KMS-11 (cell line): ENCODE data around the gene CDH4.

Experiments
- H2AFZ ChIP-seq: fragments of 200-600 bp; sonication (generic); 2 replicates; pipeline ENCODE4 v1.6.1; 2016; ENCODE audit warnings: antibody characterized with exemption, mixed run types, low read depth
- H3K27ac ChIP-seq: fragments of 200-600 bp; sonication (generic); 2 replicates; pipeline ENCODE4 v1.6.1; 2016; ENCODE audit warnings: mild to moderate bottlenecking, mixed run types
- H3K27me3 ChIP-seq: fragments of 200-600 bp; sonication (generic); 2 replicates; pipeline ENCODE4 v1.6.1; 2017; ENCODE audit warnings: mild to moderate bottlenecking, low read depth, mixed run types, moderate library complexity; ENCODE audit not compliant: insufficient read depth
- H3K36me3 ChIP-seq: fragments of 200-600 bp; sonication (generic); 2 replicates; pipeline ENCODE4 v1.6.1; 2017; ENCODE audit warnings: mild to moderate bottlenecking, mixed run types; ENCODE audit not compliant: insufficient read depth
- H3K4me1 ChIP-seq: fragments of 200-600 bp; sonication (generic); 2 replicates; pipeline ENCODE4 v1.6.1; 2016; ENCODE audit warnings: mild to moderate bottlenecking, low read depth, mixed run types; ENCODE audit not compliant: poor library complexity, severe bottlenecking
- H3K4me2 ChIP-seq: fragments of 200-600 bp; sonication (generic); 2 replicates; pipeline ENCODE4 v1.7.0; 2016; ENCODE audit warnings: mild to moderate bottlenecking, mixed run types
- H3K4me3 ChIP-seq: fragments of 200-600 bp; sonication (generic); IDR thresholded peaks from 2 replicates; pipeline ENCODE4 v1.6.1; 2017; ENCODE audit warnings: low read depth, low read length, mixed read lengths; ENCODE audit not compliant: insufficient read depth
- H3K79me2 ChIP-seq: fragments of 200-600 bp; sonication (generic); 2 replicates; pipeline ENCODE4 v1.6.1; 2016; ENCODE audit warnings: low read depth, mixed run types; ENCODE audit not compliant: insufficient read depth
- H3K9ac ChIP-seq: fragments of 200-600 bp; sonication (generic); 2 replicates; pipeline ENCODE4 v1.6.1; 2016; ENCODE audit warnings: mild to moderate bottlenecking, mixed run types
- H4K20me1 ChIP-seq: fragments of 200-600 bp; sonication (generic); 2 replicates; pipeline ENCODE4 v1.6.1; 2016; ENCODE audit warnings: mild to moderate bottlenecking, mixed run types; ENCODE audit not compliant: insufficient read depth
- TF ChIP-seq, protein P1 (sequence below): fragments of 200-600 bp; sonication (generic); conservative IDR thresholded peaks from 2 replicates; pipeline ENCODE4 v1.6.1; 2017; ENCODE audit warnings: low read depth, mild to moderate bottlenecking, antibody characterized with exemption, low read length, moderate library complexity, mixed read lengths

The CDH4 gene

DNA sequence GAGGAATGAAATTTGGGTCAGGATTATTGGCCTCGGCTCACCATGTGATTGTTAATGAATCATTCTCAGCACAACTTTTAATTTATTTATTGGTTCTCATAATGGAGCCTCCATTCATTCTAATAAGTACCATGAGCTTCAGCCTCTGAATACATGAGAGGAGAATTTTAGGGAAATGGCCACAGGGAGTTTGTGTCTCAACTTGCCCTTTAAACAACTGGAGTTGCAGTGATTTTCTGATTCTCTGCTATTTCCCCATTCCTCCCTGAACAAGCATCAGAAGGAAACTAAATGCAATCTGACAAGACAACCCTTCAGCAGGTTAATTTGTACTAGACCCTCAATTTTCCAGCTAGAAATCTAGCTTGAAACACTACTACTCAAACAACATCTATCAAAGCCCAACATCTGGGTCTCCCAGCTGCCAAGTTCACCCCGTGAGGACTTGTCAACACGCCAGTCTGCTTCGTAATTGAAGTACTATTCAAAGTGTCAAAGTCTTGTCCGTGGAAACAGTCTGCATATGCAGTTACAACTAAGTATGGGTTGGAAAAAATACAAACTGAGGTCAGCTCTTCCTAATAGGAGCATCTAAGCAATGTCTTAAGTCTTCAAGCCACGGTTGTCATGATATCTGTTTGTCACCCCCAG is 235.4 kb downstream of the CDH4 start:
- TF ChIP-seq, protein P1, sequence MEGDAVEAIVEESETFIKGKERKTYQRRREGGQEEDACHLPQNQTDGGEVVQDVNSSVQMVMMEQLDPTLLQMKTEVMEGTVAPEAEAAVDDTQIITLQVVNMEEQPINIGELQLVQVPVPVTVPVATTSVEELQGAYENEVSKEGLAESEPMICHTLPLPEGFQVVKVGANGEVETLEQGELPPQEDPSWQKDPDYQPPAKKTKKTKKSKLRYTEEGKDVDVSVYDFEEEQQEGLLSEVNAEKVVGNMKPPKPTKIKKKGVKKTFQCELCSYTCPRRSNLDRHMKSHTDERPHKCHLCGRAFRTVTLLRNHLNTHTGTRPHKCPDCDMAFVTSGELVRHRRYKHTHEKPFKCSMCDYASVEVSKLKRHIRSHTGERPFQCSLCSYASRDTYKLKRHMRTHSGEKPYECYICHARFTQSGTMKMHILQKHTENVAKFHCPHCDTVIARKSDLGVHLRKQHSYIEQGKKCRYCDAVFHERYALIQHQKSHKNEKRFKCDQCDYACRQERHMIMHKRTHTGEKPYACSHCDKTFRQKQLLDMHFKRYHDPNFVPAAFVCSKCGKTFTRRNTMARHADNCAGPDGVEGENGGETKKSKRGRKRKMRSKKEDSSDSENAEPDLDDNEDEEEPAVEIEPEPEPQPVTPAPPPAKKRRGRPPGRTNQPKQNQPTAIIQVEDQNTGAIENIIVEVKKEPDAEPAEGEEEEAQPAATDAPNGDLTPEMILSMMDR = no peak
- H3K79me2 ChIP-seq = no peaks in the 10 kb centered on the region
- no peak overlapping the region for H3K4me3 ChIP-seq
- H4K20me1 ChIP-seq = no peaks in the 10 kb centered on the region
- no peaks in the 10 kb centered on the region for H3K4me1 ChIP-seq
- no peaks in the 10 kb centered on the region; the same call in 1 of the 2 replicates for H3K27me3 ChIP-seq
- H2AFZ ChIP-seq = no peak overlapping the region
- H3K36me3 ChIP-seq = no peaks in the 10 kb centered on the region
- no peak overlapping the region for H3K27ac ChIP-seq
- no peak overlapping the region for H3K9ac ChIP-seq
- no peak overlapping the region for H3K4me2 ChIP-seq

DNA sequence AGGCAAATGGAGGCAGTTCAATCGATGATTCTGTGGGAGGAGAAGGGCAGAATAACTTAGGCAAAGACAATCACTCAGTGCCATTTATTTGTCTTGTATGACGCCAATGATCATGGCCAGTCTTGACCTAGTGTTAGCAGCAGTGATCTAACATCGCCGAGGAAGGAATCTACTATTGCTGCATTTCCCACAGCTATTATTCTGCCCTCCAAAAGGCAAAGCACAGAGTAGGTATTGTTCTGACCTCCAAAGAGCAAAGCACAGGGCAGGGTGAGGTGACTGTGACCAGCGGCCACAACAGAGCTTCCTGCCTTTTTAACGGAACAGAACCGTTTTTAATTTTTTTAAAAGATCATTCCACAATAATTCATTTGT is 235.9 kb downstream of the CDH4 start:
- Histone ChIP-seq H3K27me3 (no peaks in the 10 kb centered on the region; the same call in 1 of the 2 replicates), H3K9ac (no peak overlapping the region), H3K27ac (no peak overlapping the region), H3K4me3 (no peak overlapping the region), H3K79me2 (no peaks in the 10 kb centered on the region), H4K20me1 (no peaks in the 10 kb centered on the region), H3K36me3 (no peaks in the 10 kb centered on the region), H3K4me2 (no peak overlapping the region), H3K4me1 (no peaks in the 10 kb centered on the region), H2AFZ (no peak overlapping the region)
- TF ChIP-seq, protein P1 = no peak

DNA sequence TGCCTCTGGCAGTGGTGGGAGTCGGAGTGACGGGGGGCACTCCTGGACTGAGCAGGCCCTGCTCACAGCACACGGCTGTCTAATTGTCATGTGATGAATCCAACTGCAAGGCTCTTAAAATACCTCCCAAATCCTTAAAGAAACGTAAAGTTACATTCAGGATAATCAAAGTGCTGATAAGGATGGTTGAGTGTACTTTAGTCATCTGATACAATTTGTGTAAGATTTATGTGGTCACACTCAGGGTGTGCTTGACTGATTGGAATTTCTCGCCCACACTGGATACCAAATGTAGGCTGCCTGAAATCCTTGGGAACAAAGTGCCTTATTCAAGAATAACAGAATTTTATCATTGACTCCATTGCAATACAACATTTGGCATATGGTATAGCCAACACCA is 238.7 kb downstream of the CDH4 start:
- no peaks in the 10 kb centered on the region for H3K79me2 ChIP-seq
- no peaks in the 10 kb centered on the region for H3K36me3 ChIP-seq
- no peak overlapping the region for H2AFZ ChIP-seq
- TF ChIP-seq, protein P1 = no peak
- no peaks in the 10 kb centered on the region for H4K20me1 ChIP-seq
- no peak overlapping the region for H3K4me2 ChIP-seq
- H3K4me3 ChIP-seq = no peak overlapping the region
- no peaks in the 10 kb centered on the region for H3K4me1 ChIP-seq
- H3K27me3 ChIP-seq = no peaks in the 10 kb centered on the region; the same call in 1 of the 2 replicates
- H3K27ac ChIP-seq = no peak overlapping the region
- no peak overlapping the region for H3K9ac ChIP-seq

DNA sequence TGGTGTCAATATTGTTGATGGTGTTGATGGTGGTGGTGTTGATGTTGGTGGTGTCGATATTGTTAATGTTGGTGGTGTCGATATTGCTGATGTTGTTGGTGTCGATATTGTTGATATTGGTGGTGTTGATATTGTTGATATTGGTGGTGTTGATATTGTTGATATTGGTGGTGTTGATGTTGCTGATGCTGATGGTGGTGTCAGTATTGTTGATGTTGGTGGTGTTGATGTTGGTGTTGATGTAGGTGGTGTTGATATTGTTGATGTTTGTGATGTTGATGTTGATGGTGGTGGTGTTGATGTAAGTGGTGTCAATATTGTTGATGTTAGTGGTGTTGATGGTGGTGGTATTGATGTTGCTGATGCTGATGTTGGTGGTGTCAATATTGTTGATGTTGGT is 240.0 kb downstream of the CDH4 start:
- Histone ChIP-seq H3K4me1 (no peaks in the 10 kb centered on the region), H3K79me2 (no peaks in the 10 kb centered on the region), H2AFZ (no peak overlapping the region), H3K36me3 (no peaks in the 10 kb centered on the region), H3K27ac (no peak overlapping the region), H4K20me1 (no peaks in the 10 kb centered on the region), H3K27me3 (no peaks in the 10 kb centered on the region; the same call in 1 of the 2 replicates), H3K9ac (no peak overlapping the region), H3K4me2 (no peak overlapping the region), H3K4me3 (no peak overlapping the region)
- TF ChIP-seq, protein P1 = no peak
